ENCODE measurements around the gene ZNF593. TPM values are rescaled to one million over a fixed set of nuclear protein-coding genes. Genes with fewer than 3 reads are reported as not detected.
A peak's percentile ranks its signal among the peaks of the same experiment; 100 is the strongest.

ZNF593 gene
- total RNA-seq, result 81.3 and 83.0 TPM in 2 replicates

GRCh38 chr1:26169669-26170471 is at the start of gene ZNF593:
ZNF593 (plus strand) TSS chr1:26169908; CDS start chr1:26169984, 76 bp downstream.
- Mint-ChIP-seq H3K9me3 (no peaks in the 10 kb centered on the region), H3K27me3 (ENCODE audit: insufficient read depth) (peaks cover 17% of the 10 kb centered on the region), H3K27ac (peak within 1 kb of the TSS; percentile 88), H3K4me1 (ENCODE audit: low read depth) (peaks cover 29% of the 10 kb centered on the region), H3K4me3 (peak within 1 kb of the TSS; percentile 92), H3K36me3 (ENCODE audit: low read depth) (peaks cover 6% of the 10 kb centered on the region)
- intact Hi-C loops (cut with micrococcal nuclease), result loop anchor here (1.0 kb wide), 3 partner anchors 64 to 221 kb away; partner anchors contain the start of gene CEP85
- DNase-seq (ENCODE audit: low spot score), result peak; percentile 85

DNA sequence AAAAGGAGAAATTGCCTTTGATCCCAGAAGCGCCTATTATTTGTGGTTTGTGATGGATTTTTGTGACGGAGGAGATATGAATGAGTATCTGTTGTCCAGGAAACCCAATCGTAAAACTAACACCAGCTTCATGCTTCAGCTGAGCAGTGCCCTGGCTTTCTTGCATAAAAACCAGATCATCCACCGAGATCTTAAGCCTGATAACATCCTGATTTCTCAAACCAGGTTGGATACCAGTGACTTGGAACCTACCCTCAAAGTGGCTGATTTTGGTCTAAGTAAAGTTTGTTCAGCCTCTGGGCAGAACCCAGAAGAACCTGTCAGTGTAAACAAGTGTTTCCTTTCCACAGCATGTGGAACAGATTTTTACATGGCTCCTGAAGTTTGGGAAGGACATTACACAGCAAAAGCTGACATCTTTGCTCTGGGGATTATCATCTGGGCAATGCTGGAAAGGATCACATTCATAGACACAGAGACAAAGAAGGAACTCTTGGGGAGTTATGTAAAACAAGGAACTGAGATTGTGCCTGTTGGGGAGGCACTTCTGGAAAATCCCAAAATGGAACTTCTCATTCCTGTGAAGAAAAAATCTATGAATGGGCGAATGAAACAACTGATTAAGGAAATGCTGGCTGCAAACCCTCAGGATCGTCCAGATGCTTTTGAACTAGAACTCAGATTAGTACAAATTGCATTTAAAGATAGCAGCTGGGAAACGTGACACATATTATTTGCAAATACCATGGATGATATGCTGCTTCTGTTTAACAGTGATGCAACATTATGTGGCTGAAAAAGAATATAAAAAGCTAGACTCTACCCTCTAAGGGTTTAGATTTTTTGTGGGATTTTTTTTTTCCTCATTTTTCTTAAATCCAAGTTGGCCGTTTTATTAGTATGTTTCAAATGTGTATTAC is 47.6 kb upstream of the ZNF593 start:
- Mint-ChIP-seq H3K27ac (no peak overlapping the region), H3K27me3 (ENCODE audit: insufficient read depth) (no peaks in the 10 kb centered on the region), H3K9me3 (no peaks in the 10 kb centered on the region), H3K36me3 (ENCODE audit: low read depth) (peaks cover 22% of the 10 kb centered on the region), H3K4me1 (ENCODE audit: low read depth) (peaks cover 75% of the 10 kb centered on the region), H3K4me3 (no peak overlapping the region)
- intact Hi-C loops (cut with micrococcal nuclease), result no loop called here
- no peak for DNase-seq (ENCODE audit: low spot score)

DNA sequence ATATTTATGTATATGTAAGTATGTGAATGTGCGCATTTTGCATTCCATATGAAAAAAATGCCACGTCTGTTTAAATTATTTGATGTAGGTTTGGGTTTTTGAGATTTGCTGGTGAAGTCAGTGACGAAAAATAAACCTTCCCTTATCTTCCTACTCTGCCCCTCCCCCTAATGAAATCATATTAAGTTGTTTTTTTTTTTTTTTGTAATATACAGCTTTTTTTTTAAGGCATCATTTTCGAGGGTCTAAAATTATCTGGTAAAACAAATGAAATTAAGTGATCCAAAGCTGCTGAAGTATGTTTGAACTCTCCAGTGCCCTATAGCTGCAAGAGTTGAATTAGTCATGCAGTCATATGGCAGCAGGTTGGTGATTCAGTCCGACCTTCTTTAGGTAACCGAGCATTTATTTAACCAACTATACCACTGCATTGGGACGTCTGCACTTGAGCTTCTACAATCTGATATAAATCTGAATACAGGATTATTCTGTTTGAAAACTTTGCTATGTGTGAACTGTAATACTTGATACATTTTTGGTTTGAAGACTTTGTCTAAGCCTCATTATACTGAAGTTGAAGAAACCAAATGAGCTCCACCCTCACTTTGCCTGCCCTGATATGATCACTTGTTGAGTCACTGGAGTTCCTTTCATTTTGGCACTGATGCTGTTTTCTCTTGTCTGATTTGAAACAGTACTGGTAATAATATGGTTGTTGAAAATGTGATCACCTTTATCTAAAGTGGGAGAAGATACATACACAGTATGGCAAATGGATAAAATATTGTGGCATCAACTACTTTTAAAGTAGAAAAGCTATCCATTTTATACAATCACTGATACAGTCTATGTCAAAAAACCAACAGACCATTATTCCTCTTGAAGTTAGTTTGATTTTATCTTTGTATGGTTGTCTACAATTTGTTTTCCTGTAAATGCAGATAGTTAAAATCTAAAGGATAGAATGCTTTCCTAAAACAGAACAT is 46.4 kb upstream of the ZNF593 start:
- no peak for DNase-seq (ENCODE audit: low spot score)
- Mint-ChIP-seq H3K27me3 (ENCODE audit: insufficient read depth) (no peaks in the 10 kb centered on the region), H3K27ac (peak overlapping the region; percentile 72), H3K4me1 (ENCODE audit: low read depth) (peaks cover 78% of the 10 kb centered on the region), H3K36me3 (ENCODE audit: low read depth) (peaks cover 18% of the 10 kb centered on the region), H3K9me3 (no peaks in the 10 kb centered on the region), H3K4me3 (peak overlapping the region; percentile 1)
- intact Hi-C loops (cut with micrococcal nuclease), result loop anchor here (1.0 kb wide), 1 partner anchor 11 kb away; no protein-coding TSS in a partner anchor

GRCh38 chr1:26124418-26125331 is 45.0 kb upstream of the ZNF593 start:
- intact Hi-C loops (cut with micrococcal nuclease), result no loop called here
- H3K36me3 Mint-ChIP-seq (ENCODE audit: low read depth), result peaks cover 10% of the 10 kb centered on the region
- DNase-seq (ENCODE audit: low spot score), result no peak
- H3K4me1 Mint-ChIP-seq (ENCODE audit: low read depth), result peaks cover 70% of the 10 kb centered on the region
- H3K27ac Mint-ChIP-seq, result peak overlapping the region; percentile 21
- peak overlapping the region; percentile 34 for H3K4me3 Mint-ChIP-seq
- no peaks in the 10 kb centered on the region for H3K27me3 Mint-ChIP-seq (ENCODE audit: insufficient read depth)
- H3K9me3 Mint-ChIP-seq, result no peaks in the 10 kb centered on the region

DNA sequence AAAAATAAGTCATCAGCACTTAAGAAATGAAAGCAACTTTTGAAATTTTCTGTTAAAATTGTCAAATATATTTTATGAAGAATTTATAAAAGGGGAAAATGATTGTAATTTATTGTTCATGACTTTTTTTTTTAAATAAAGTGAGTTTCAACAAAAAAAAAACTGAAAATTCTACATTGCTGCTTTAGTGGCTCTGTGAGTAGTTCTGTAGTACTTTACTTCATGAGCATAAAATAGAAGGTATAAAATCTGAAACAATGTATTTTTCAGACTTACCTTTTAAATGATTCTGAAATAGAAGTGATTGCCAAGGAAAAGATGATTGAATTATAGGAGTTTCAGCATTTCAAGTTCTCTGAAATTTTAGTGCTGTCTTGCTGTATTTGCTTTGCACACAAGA is 44.3 kb upstream of the ZNF593 start:
- H3K36me3 Mint-ChIP-seq (ENCODE audit: low read depth), result peaks cover 7% of the 10 kb centered on the region
- intact Hi-C loops (cut with micrococcal nuclease), result no loop called here
- H3K4me3 Mint-ChIP-seq, result no peak overlapping the region
- H3K27me3 Mint-ChIP-seq (ENCODE audit: insufficient read depth), result no peaks in the 10 kb centered on the region
- no peak for DNase-seq (ENCODE audit: low spot score)
- H3K4me1 Mint-ChIP-seq (ENCODE audit: low read depth), result peaks cover 63% of the 10 kb centered on the region
- H3K27ac Mint-ChIP-seq, result peak overlapping the region; percentile 29
- H3K9me3 Mint-ChIP-seq, result no peaks in the 10 kb centered on the region

- peaks cover 62% of the 10 kb centered on the region for H3K4me1 Mint-ChIP-seq (ENCODE audit: low read depth)
- no peaks in the 10 kb centered on the region for H3K9me3 Mint-ChIP-seq
- H3K4me3 Mint-ChIP-seq, result peak overlapping the region; percentile 64
- intact Hi-C loops (cut with micrococcal nuclease), result loop anchor here (1.0 kb wide), 2 partner anchors 15 to 19 kb away; partner anchors contain the start of gene PDIK1L
- peak overlapping the region; percentile 89 for H3K27ac Mint-ChIP-seq
- peaks cover 6% of the 10 kb centered on the region for H3K36me3 Mint-ChIP-seq (ENCODE audit: low read depth)
- DNase-seq (ENCODE audit: low spot score), result no peak
- H3K27me3 Mint-ChIP-seq (ENCODE audit: insufficient read depth), result no peaks in the 10 kb centered on the region
Measured at GRCh38 chr1:26125946-26126320, 43.8 kb upstream of the ZNF593 start.

- Mint-ChIP-seq H3K9me3 (no peaks in the 10 kb centered on the region), H3K4me1 (ENCODE audit: low read depth) (peaks cover 62% of the 10 kb centered on the region), H3K27me3 (ENCODE audit: insufficient read depth) (no peaks in the 10 kb centered on the region), H3K36me3 (ENCODE audit: low read depth) (peaks cover 6% of the 10 kb centered on the region), H3K27ac (peak overlapping the region; percentile 89), H3K4me3 (peak overlapping the region; percentile 64)
- intact Hi-C loops (cut with micrococcal nuclease), result loop anchor here (1.0 kb wide), 2 partner anchors 15 to 19 kb away; partner anchors contain the start of gene PDIK1L
- DNase-seq (ENCODE audit: low spot score), result peak; percentile 66
Measured at GRCh38 chr1:26126321-26127084, 43.2 kb upstream of the ZNF593 start.

- Mint-ChIP-seq H3K27me3 (ENCODE audit: insufficient read depth) (no peaks in the 10 kb centered on the region), H3K9me3 (no peaks in the 10 kb centered on the region), H3K36me3 (ENCODE audit: low read depth) (peaks cover 4% of the 10 kb centered on the region), H3K27ac (no peak overlapping the region), H3K4me1 (ENCODE audit: low read depth) (peaks cover 65% of the 10 kb centered on the region), H3K4me3 (peak overlapping the region; percentile 43)
- intact Hi-C loops (cut with micrococcal nuclease), result no loop called here
- DNase-seq (ENCODE audit: low spot score), result no peak
Measured at GRCh38 chr1:26127235-26128163, 42.2 kb upstream of the ZNF593 start.

DNA sequence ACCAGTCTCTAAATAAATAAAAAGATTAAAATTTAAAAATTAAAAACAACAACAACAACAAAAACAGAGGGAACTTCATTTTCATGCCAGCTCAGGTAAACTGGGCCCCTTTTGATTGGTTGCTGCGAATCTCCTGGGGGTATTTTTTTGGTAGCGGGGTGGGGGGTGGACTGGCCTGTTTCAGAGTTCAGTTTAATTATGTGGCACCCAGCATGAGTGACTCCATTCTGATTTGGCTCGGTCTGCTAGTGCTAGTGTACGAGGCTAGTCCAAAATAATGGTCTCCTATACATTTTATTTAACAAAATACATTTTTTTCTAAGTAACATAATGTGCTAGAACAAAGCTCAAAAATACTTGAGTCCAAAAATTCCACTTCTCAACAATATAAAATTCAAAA is 39.9 kb upstream of the ZNF593 start:
- Mint-ChIP-seq H3K36me3 (ENCODE audit: low read depth) (no peaks in the 10 kb centered on the region), H3K27ac (no peak overlapping the region), H3K4me3 (no peak overlapping the region), H3K27me3 (ENCODE audit: insufficient read depth) (no peaks in the 10 kb centered on the region), H3K9me3 (no peaks in the 10 kb centered on the region), H3K4me1 (ENCODE audit: low read depth) (peaks cover 45% of the 10 kb centered on the region)
- DNase-seq (ENCODE audit: low spot score), result no peak
- intact Hi-C loops (cut with micrococcal nuclease), result no loop called here

DNA sequence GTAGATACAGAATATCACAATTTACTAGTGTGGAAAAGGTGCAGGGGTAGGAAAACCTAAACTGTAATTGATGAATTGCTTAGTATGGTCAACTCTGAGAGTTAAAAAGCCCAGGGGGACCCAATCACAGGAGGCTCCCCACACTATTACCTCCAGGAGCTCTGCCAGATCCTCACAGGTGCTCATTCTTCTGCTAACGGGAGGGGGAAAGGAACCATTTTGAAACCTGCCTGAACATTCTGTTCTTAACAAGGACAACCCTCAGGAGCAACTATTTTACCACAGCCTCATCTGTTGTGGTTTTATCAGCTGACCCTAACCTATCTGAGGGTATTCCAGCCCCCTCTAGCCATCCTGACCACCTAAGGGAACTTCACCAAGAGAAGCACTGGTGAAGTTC is 39.0 kb upstream of the ZNF593 start:
- peaks cover 36% of the 10 kb centered on the region for H3K4me1 Mint-ChIP-seq (ENCODE audit: low read depth)
- DNase-seq (ENCODE audit: low spot score), result no peak
- intact Hi-C loops (cut with micrococcal nuclease), result no loop called here
- no peaks in the 10 kb centered on the region for H3K27me3 Mint-ChIP-seq (ENCODE audit: insufficient read depth)
- no peaks in the 10 kb centered on the region for H3K36me3 Mint-ChIP-seq (ENCODE audit: low read depth)
- no peak overlapping the region for H3K27ac Mint-ChIP-seq
- peaks cover 8% of the 10 kb centered on the region for H3K9me3 Mint-ChIP-seq
- no peak overlapping the region for H3K4me3 Mint-ChIP-seq
